Endothelial cell of umbilical vein (primary cell): ENCODE measurements around the gene DNAAF5. TPM values are rescaled to one million over a fixed set of nuclear protein-coding genes. Genes with fewer than 3 reads are reported as not detected.

Source experiments
- BruUV-seq: library from RNA; stranded (reverse); fragments of 400-500 nt; replicated peaks from 2 replicates; lab custom pipeline; 2021; lab: Mats Ljungman, UMichigan
- CTCF ChIA-PET: fragments of 300-600, 350-600 bp; sonication (Branson Sonifier 250); formaldehyde crosslinking; loops from one replicate; lab custom pipeline; 2021; ENCODE audit warnings: antibody characterized with exemption, inconsistent platforms; lab: Charles Lee
- POLR2A ChIA-PET: fragments of 300-600, 350-600 bp; sonication (Branson Sonifier 250); formaldehyde crosslinking; loops from one replicate; lab custom pipeline; 2021; ENCODE audit warnings: antibody characterized with exemption, inconsistent platforms; lab: Charles Lee
- DNase-seq: peaks from one replicate; pipeline ENCODE4 v3.0.0-alpha.2; 2011; ENCODE audit warnings: low read depth, low spot score
- FAIRE-seq: peaks from 2 replicates; lab custom pipeline; 2011; peaks lifted over from hg19 to GRCh38; lab: Jason Lieb, UNC
- H2AFZ ChIP-seq: 2 replicates; pipeline ENCODE4 v1.6.0; 2012; ENCODE audit warnings: low read depth, low read length, control low read depth, inconsistent platforms
- H3K27ac ChIP-seq: 2 replicates; pipeline ENCODE4 v1.5.1; 2011; ENCODE audit warnings: low read depth, mild to moderate bottlenecking, control low read depth, low read length, moderate library complexity; ENCODE audit not compliant: insufficient read depth
- H3K27me3 ChIP-seq, 2 experiments: 2 replicates each; pipeline versions ENCODE4 v1.6.0 to v1.6.1; 2011; ENCODE audit warnings: low read length in 2 of 2, mixed read lengths in 1 of 2; ENCODE audit not compliant: control insufficient read depth in 2 of 2, insufficient read depth in 2 of 2
- H3K36me3 ChIP-seq, 2 experiments: 2 replicates in 1 of 2; 3 replicates in 1 of 2; pipeline ENCODE4 v1.5.1; 2011; ENCODE audit warnings: low read length in 2 of 2, mild to moderate bottlenecking in 1 of 2, moderate library complexity in 1 of 2; ENCODE audit not compliant: control insufficient read depth in 2 of 2, insufficient read depth in 2 of 2; ENCODE audit errors: extremely low read depth in 1 of 2
- H3K4me1 ChIP-seq: 3 replicates; pipeline ENCODE4 v1.5.1; 2011; ENCODE audit warnings: mild to moderate bottlenecking, low read length; ENCODE audit not compliant: control insufficient read depth, insufficient read depth; ENCODE audit errors: extremely low read depth
- H3K4me2 ChIP-seq: 2 replicates; pipeline ENCODE4 v1.6.1; 2011; ENCODE audit warnings: low read length, control low read depth, mixed read lengths; ENCODE audit not compliant: insufficient read depth
- H3K4me3 ChIP-seq, 3 experiments: fragments of 200-600 bp in 1 of 3; sonication (generic), shearing (Covaris generic) in 1 of 3; replicated peaks in 1 of 3; 2 replicates each; pipeline ENCODE4 v1.5.1; 2011 to 2016; ENCODE audit warnings: control low read depth in 3 of 3, low read length in 3 of 3, mild to moderate bottlenecking in 2 of 3, inconsistent platforms in 1 of 3, low read depth in 1 of 3, moderate library complexity in 1 of 3; ENCODE audit not compliant: insufficient read depth in 1 of 3
- H3K79me2 ChIP-seq: 2 replicates; pipeline ENCODE4 v1.6.0; 2012; ENCODE audit warnings: low read length, inconsistent platforms; ENCODE audit not compliant: control insufficient read depth, insufficient read depth
- H3K9ac ChIP-seq: replicated peaks from 2 replicates; pipeline ENCODE3; 2011; ENCODE audit warnings: low read length, control low read depth; ENCODE audit not compliant: insufficient read depth; ENCODE audit errors: extremely low read depth
- H3K9me1 ChIP-seq: replicated peaks from 3 replicates; pipeline ENCODE4 v1.6.0; 2011; ENCODE audit warnings: mild to moderate bottlenecking, low read length; ENCODE audit not compliant: control insufficient read depth, insufficient read depth; ENCODE audit errors: extremely low read depth
- H3K9me3 ChIP-seq: replicated peaks from 2 replicates; pipeline ENCODE4 v1.5.1; 2012; ENCODE audit warnings: low read length, inconsistent platforms; ENCODE audit not compliant: control insufficient read depth, insufficient read depth
- H4K20me1 ChIP-seq: replicated peaks from 2 replicates; pipeline ENCODE3; 2011; ENCODE audit warnings: mild to moderate bottlenecking, low read length; ENCODE audit not compliant: control insufficient read depth, insufficient read depth; ENCODE audit errors: extremely low read depth
- CTCF ChIP-seq, 2 donors: IDR thresholded peaks; 1 replicate in 1 of 2; 2 replicates in 1 of 2; pipeline ENCODE4 v1.5.1; 2011; ENCODE audit warnings: low read length in 2 of 2, mild to moderate bottlenecking in 2 of 2, moderate library complexity in 2 of 2, control low read depth in 1 of 2, inconsistent platforms in 1 of 2, low read depth in 1 of 2; ENCODE audit not compliant: insufficient read depth in 1 of 2; ENCODE audit errors: extremely low read depth in 1 of 2
- EZH2 ChIP-seq: IDR thresholded peaks from 2 replicates; pipeline ENCODE4 v1.6.1; 2012; ENCODE audit warnings: borderline replicate concordance, low read depth, mild to moderate bottlenecking, moderate library complexity, low read length, inconsistent platforms; ENCODE audit not compliant: severe bottlenecking
- FOS ChIP-seq: IDR thresholded peaks from 2 replicates; pipeline ENCODE4 v1.6.1; 2011; ENCODE audit warnings: mild to moderate bottlenecking, low read length, moderate library complexity, borderline replicate concordance; ENCODE audit not compliant: insufficient read depth
- GATA2 ChIP-seq: IDR thresholded peaks from 2 replicates; pipeline ENCODE4 v1.7.0; 2011; ENCODE audit warnings: low read depth, mild to moderate bottlenecking, moderate library complexity, mixed read lengths, low read length; ENCODE audit not compliant: insufficient read length, insufficient read depth
- JUN ChIP-seq: IDR thresholded peaks from 2 replicates; pipeline ENCODE4 v1.6.1; 2011; ENCODE audit warnings: borderline replicate concordance, low read depth; ENCODE audit not compliant: insufficient read length, insufficient read depth
- MAX ChIP-seq: IDR thresholded peaks from 2 replicates; pipeline ENCODE4 v1.6.1; 2011; ENCODE audit not compliant: insufficient read depth, insufficient read length
- MYC ChIP-seq: IDR thresholded peaks from one replicate; pipeline ENCODE4 v1.6.1; 2011; ENCODE audit warnings: mild to moderate bottlenecking, low read depth, low read length
- POLR2A ChIP-seq: IDR thresholded peaks from 2 replicates; pipeline ENCODE4 v1.6.1; 2012; ENCODE audit warnings: low read depth, mild to moderate bottlenecking, control low read depth, low read length
- POLR2AphosphoS5 ChIP-seq: IDR thresholded peaks from 2 replicates; pipeline ENCODE4 v1.6.1; 2012; ENCODE audit warnings: low read depth, mild to moderate bottlenecking, control low read depth, low read length, moderate library complexity; ENCODE audit not compliant: insufficient read depth
- dilution Hi-C: fragments of 300-500 bp; cut with MboI; formaldehyde crosslinking; loops from one replicate; pipeline ENCODE4 v1.15.0; 2019; ENCODE audit warnings: low sequenced_read_pairs; ENCODE audit not compliant: extremely low pct_ligation_motif_present
- intact Hi-C: fragments of 100-400 bp; cut with micrococcal nuclease; formaldehyde crosslinking; loops from one replicate; pipeline ENCODE4 v1.10.0; 2022
- polyA plus RNA-seq, 4 experiments: library from polyadenylated mRNA; depleted of rRNA in 3 of 4; stranded (reverse) in 3 of 4; unstranded in 1 of 4; fragments of >200 nt; gene quantifications; 2 replicates each; pipeline versions ENCODE4 v1.2.1 to v1.2.3, GENCODE V29; 2011 to 2012; ENCODE audit warnings: missing spikeins in 1 of 4
- total RNA-seq: library from RNA; stranded (reverse); gene quantifications from 2 replicates; pipeline ENCODE4 v1.2.3, GENCODE V29; 2021

Gene DNAAF5
- total and polyA plus RNA-seq, 2 donors (not counting 3 experiments of a cell fraction or from before 2014, with no cell fraction given), result 49.3 to 65.5 TPM

GRCh38 chr7:707296-708000 is 19.1 kb upstream of the DNAAF5 start:
- dilution Hi-C loops, result no loop called here
- Histone ChIP-seq H3K27me3 (no peaks in the 10 kb centered on the region), H3K79me2 (no peaks in the 10 kb centered on the region), H2AFZ (no peak overlapping the region), H3K4me3 (no peak overlapping the region), H3K4me2 (no peak overlapping the region), H4K20me1 (no peaks in the 10 kb centered on the region), H3K9me3 (no peaks in the 10 kb centered on the region), H3K4me1 (peaks cover 6% of the 10 kb centered on the region), H3K9ac (no peak overlapping the region), H3K36me3 (no peaks in the 10 kb centered on the region), H3K27ac (no peak overlapping the region), H3K9me1 (no peaks in the 10 kb centered on the region)
- intact Hi-C loops, result no loop called here
- ChIA-PET CTCF (no interaction called here), POLR2A (no interaction called here)
- no TSS peak for BruUV-seq
- DNase-seq (no peak), FAIRE-seq (no peak)
- TF ChIP-seq POLR2AphosphoS5, result no peak
- no peak for TF ChIP-seq EZH2
- TF ChIP-seq GATA2, result no peak
- no peak for TF ChIP-seq JUN
- no peak for TF ChIP-seq FOS
- no peak for TF ChIP-seq MYC
- no peak for TF ChIP-seq POLR2A
- TF ChIP-seq MAX, result no peak
- TF ChIP-seq CTCF (IDR thresholded peaks at IDR 0.05; ENCODE audit: extremely low read depth in 1 of 2, insufficient read depth in 1 of 2, low read depth in 1 of 2, low read length in 2 of 2), result no peak
